ENCODE measurements around the gene ABCC1.

Gene ABCC1

GRCh38 chr16:16168431-16168830 is 219.0 kb downstream of the ABCC1 start:
- TF ChIP-seq, protein P1, sequence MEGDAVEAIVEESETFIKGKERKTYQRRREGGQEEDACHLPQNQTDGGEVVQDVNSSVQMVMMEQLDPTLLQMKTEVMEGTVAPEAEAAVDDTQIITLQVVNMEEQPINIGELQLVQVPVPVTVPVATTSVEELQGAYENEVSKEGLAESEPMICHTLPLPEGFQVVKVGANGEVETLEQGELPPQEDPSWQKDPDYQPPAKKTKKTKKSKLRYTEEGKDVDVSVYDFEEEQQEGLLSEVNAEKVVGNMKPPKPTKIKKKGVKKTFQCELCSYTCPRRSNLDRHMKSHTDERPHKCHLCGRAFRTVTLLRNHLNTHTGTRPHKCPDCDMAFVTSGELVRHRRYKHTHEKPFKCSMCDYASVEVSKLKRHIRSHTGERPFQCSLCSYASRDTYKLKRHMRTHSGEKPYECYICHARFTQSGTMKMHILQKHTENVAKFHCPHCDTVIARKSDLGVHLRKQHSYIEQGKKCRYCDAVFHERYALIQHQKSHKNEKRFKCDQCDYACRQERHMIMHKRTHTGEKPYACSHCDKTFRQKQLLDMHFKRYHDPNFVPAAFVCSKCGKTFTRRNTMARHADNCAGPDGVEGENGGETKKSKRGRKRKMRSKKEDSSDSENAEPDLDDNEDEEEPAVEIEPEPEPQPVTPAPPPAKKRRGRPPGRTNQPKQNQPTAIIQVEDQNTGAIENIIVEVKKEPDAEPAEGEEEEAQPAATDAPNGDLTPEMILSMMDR (IDR thresholded peaks at IDR 0.05; ENCODE audit: insufficient read depth, low read depth, low read length, missing control alignments): no peak
- no peak overlapping the region for H3K4me3 ChIP-seq (ENCODE audit: low read depth, low read length)
- DNase-seq (ENCODE audit: low read depth): no peak

DNA sequence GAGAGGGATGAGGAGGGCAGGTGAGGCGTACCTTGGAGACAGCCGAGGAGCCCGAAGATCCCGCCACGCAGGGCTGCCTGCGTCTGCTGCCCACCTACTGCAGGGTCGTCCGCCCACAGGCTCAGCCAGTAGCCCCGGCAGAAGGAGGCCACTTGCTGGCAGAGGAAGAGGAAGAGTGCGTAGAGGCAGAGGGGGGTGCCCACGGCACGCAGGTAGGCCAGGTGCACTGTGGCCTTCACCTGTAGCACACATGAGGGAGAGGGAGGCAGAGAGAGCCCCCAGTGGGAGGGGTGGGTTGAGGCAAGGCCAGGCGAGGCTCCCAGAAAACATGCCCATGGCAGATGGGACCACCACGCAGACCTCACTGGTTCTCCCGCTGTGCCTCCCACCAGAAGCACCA is 220.2 kb downstream of the ABCC1 start:
- no peak for DNase-seq (ENCODE audit: low read depth)
- TF ChIP-seq, protein P1 (IDR thresholded peaks at IDR 0.05; ENCODE audit: insufficient read depth, low read depth, low read length, missing control alignments): no peak
- H3K4me3 ChIP-seq (ENCODE audit: low read depth, low read length): no peak overlapping the region

DNA sequence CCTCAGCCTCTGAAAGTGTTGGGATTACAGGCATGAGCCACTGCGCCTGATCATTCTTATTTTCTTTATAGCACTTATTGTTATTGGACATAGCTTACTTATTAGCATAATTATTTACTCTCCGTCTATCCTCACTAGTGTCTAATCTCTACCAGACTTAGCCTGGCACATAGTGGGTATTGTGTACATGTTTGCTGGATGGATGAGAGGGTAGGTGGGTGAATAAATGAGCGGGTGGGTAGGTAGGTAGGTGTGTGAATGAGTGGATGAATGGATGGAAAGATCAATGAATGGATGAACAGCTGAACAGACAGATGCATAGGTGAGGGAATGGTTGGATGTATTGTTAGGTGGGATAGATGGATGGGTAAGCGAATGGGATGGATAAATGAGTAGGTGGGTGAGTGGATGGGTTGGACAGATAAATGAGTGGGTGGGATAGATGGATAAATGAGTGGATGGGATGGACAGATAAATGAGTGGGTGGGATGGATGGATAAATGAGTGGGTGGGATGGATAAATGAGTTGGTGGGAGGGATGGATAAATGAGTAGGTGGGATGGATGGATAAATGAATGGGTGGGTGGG is 222.0 kb downstream of the ABCC1 start:
- TF ChIP-seq, protein P1 (IDR thresholded peaks at IDR 0.05; ENCODE audit: insufficient read depth, low read depth, low read length, missing control alignments): no peak
- no peak for DNase-seq (ENCODE audit: low read depth)
- H3K4me3 ChIP-seq (ENCODE audit: low read depth, low read length): no peak overlapping the region

- TF ChIP-seq, protein P1 (IDR thresholded peaks at IDR 0.05; ENCODE audit: insufficient read depth, low read depth, low read length, missing control alignments): no peak
- H3K4me3 ChIP-seq (ENCODE audit: low read depth, low read length): no peak overlapping the region
- no peak for DNase-seq (ENCODE audit: low read depth)
Observed at GRCh38 chr16:16172991-16173390, 223.6 kb downstream of the ABCC1 start.

DNA sequence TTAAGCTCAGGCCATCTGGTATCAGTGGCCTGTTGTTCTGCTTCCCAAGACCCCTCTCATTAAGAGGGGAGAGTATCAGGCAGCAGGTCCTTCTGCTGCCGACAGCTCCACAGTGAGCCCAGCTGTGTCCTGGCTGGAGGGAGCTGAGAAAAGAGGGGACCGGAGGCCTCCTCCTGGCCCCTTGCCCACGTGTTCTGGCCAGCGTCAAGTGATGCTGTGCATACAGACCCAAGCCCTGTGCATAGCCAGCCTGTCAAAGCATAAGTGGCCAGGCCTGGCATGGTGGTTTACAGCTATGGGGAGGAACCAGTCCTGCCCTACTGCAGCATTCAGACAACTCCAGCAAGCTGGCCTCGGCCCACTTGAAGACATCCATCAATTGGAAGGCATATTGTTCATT is 225.9 kb downstream of the ABCC1 start:
- no peak for DNase-seq (ENCODE audit: low read depth)
- no peak overlapping the region for H3K4me3 ChIP-seq (ENCODE audit: low read depth, low read length)
- TF ChIP-seq, protein P1 (IDR thresholded peaks at IDR 0.05; ENCODE audit: insufficient read depth, low read depth, low read length, missing control alignments): no peak

DNA sequence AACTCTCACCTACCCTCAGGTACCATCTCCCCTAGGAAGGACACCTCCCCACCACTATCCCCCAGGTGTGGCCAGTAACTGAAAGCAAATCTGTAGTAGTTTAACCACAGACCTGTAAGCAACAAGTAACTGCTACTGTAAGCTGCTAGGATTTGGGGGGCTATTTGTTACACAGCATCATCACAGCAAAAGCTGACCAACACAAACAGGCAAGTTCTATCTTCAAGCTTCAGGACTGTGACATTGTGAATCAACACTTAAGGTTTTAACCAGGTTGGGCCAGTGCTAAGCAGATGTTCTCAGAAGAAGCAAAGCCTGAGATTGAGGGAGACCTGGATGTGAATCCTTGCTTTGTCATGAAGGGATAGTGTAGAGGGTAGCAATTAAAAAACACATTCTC is 226.9 kb downstream of the ABCC1 start:
- no peak for DNase-seq (ENCODE audit: low read depth)
- no peak overlapping the region for H3K4me3 ChIP-seq (ENCODE audit: low read depth, low read length)
- TF ChIP-seq, protein P1 (IDR thresholded peaks at IDR 0.05; ENCODE audit: insufficient read depth, low read depth, low read length, missing control alignments): no peak
